ENCODE results near the gene APBA1. TPM values are rescaled to one million over a fixed set of nuclear protein-coding genes. Genes with fewer than 3 reads are reported as not detected.

APBA1 gene
- polyA plus RNA-seq, 3 donors, result 1.6 TPM; not detected in 2

DNA sequence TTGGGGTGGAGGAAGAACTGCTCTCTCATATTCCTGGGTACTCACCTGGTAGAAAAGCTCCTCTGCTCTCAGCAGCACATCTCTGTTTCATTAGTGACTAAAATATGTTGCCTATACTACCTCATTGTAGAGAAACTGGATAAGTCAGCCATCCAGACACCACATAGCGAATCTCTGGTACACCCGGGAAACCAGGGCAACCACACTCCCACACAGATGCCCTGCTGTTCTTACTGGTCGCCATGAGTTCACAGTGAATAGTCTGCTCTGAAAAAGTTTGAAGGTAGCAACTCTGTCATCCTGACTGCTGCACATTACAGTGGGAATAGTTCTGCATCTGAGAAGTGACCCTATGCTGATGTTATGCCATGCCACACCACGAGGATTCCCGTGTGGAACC is 212.2 kb downstream of the APBA1 start:
- Histone ChIP-seq H3K4me3 (replicated peaks in 1 of 3; ENCODE audit: low read depth in 2 of 3, low read length in 3 of 3) (no peak overlapping the region), H3K9ac (ENCODE audit: insufficient read depth, low read length, poor library complexity, severe bottlenecking) (no peak overlapping the region), H3K79me2 (ENCODE audit: insufficient read depth, low read length) (no peaks in the 10 kb centered on the region), H3K27ac (ENCODE audit: low read depth in 1 of 2, low read length in 2 of 2) (no peak overlapping the region), H3K27me3 (ENCODE audit: control insufficient read depth in 2 of 2, insufficient read depth in 2 of 2, low read length in 2 of 2) (no peaks in the 10 kb centered on the region), H3K4me2 (replicated peaks; ENCODE audit: extremely low read depth, low read length, poor library complexity, severe bottlenecking) (no peak overlapping the region), H3K36me3 (replicated peaks in 1 of 2; ENCODE audit: control insufficient read depth in 1 of 2, insufficient read depth in 2 of 2, low read length in 2 of 2) (no peaks in the 10 kb centered on the region), H4K20me1 (ENCODE audit: insufficient read depth, low read length) (no peaks in the 10 kb centered on the region), H2AFZ (ENCODE audit: insufficient read depth, low read depth, low read length, poor library complexity, severe bottlenecking) (no peak overlapping the region), H3K9me3 (replicated peaks in 1 of 2; ENCODE audit: control insufficient read depth in 1 of 2, insufficient read depth in 1 of 2, low read length in 2 of 2) (no peaks in the 10 kb centered on the region), H3K4me1 (ENCODE audit: control insufficient read depth in 1 of 2, insufficient read depth in 2 of 2, low read length in 2 of 2) (peaks cover 14 to 39% of the 10 kb centered on the region in 2 donors)
- TF ChIP-seq, protein P1, sequence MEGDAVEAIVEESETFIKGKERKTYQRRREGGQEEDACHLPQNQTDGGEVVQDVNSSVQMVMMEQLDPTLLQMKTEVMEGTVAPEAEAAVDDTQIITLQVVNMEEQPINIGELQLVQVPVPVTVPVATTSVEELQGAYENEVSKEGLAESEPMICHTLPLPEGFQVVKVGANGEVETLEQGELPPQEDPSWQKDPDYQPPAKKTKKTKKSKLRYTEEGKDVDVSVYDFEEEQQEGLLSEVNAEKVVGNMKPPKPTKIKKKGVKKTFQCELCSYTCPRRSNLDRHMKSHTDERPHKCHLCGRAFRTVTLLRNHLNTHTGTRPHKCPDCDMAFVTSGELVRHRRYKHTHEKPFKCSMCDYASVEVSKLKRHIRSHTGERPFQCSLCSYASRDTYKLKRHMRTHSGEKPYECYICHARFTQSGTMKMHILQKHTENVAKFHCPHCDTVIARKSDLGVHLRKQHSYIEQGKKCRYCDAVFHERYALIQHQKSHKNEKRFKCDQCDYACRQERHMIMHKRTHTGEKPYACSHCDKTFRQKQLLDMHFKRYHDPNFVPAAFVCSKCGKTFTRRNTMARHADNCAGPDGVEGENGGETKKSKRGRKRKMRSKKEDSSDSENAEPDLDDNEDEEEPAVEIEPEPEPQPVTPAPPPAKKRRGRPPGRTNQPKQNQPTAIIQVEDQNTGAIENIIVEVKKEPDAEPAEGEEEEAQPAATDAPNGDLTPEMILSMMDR (IDR thresholded peaks at IDR 0.05), result no peak
- Mint-ChIP-seq H3K27me3 (ENCODE audit: low read depth in 3 of 3) (peaks cover 0 to 2% (median 0%) of the 10 kb centered on the region in 3 donors), H3K9me3 (no peaks in the 10 kb centered on the region), H3K27ac (no peak overlapping the region), H3K36me3 (no peaks in the 10 kb centered on the region), H3K4me1 (peaks cover 51% of the 10 kb centered on the region), H3K4me3 (no peak overlapping the region)
- intact Hi-C loops (cut with micrococcal nuclease), result no loop called here
- 100% methylated on average over 4 of the region's 5 CpGs for WGBS (ENCODE audit: insufficient coverage)
- no peak for DNase-seq

GRCh38 chr9:69458176-69458575 is 214.0 kb downstream of the APBA1 start:
- H3K27me3 ChIP-seq (ENCODE audit: control insufficient read depth in 2 of 2, insufficient read depth in 2 of 2, low read length in 2 of 2), result no peaks in the 10 kb centered on the region
- no peak for DNase-seq
- H3K4me3 Mint-ChIP-seq, result no peak overlapping the region
- H2AFZ ChIP-seq (ENCODE audit: insufficient read depth, low read depth, low read length, poor library complexity, severe bottlenecking), result peak overlapping the region; percentile 29
- H3K27ac ChIP-seq (ENCODE audit: low read depth in 1 of 2, low read length in 2 of 2), result no peak overlapping the region
- H3K4me1 Mint-ChIP-seq, result peaks cover 52% of the 10 kb centered on the region
- H3K36me3 ChIP-seq (replicated peaks in 1 of 2; ENCODE audit: control insufficient read depth in 1 of 2, insufficient read depth in 2 of 2, low read length in 2 of 2), result no peaks in the 10 kb centered on the region
- intact Hi-C loops (cut with micrococcal nuclease), result no loop called here
- no peaks in the 10 kb centered on the region for H4K20me1 ChIP-seq (ENCODE audit: insufficient read depth, low read length)
- H3K9ac ChIP-seq (ENCODE audit: insufficient read depth, low read length, poor library complexity, severe bottlenecking), result no peak overlapping the region
- H3K9me3 Mint-ChIP-seq, result no peaks in the 10 kb centered on the region
- no peak overlapping the region for H3K4me3 ChIP-seq (replicated peaks in 1 of 3; ENCODE audit: low read depth in 2 of 3, low read length in 3 of 3)
- no peaks in the 10 kb centered on the region for H3K27me3 Mint-ChIP-seq (ENCODE audit: low read depth in 3 of 3)
- no peaks in the 10 kb centered on the region for H3K79me2 ChIP-seq (ENCODE audit: insufficient read depth, low read length)
- TF ChIP-seq, protein P1 (IDR thresholded peaks at IDR 0.05), result no peak
- no peaks in the 10 kb centered on the region for H3K9me3 ChIP-seq (replicated peaks in 1 of 2; ENCODE audit: control insufficient read depth in 1 of 2, insufficient read depth in 1 of 2, low read length in 2 of 2)
- H3K36me3 Mint-ChIP-seq, result no peaks in the 10 kb centered on the region
- H3K27ac Mint-ChIP-seq, result no peak overlapping the region
- no peak overlapping the region for H3K4me2 ChIP-seq (replicated peaks; ENCODE audit: extremely low read depth, low read length, poor library complexity, severe bottlenecking)
- H3K4me1 ChIP-seq (ENCODE audit: control insufficient read depth in 1 of 2, insufficient read depth in 2 of 2, low read length in 2 of 2), result peaks cover 12 to 44% of the 10 kb centered on the region in 2 donors
- no CpG with 5 or more reads among the region's 3 CpGs for WGBS (ENCODE audit: insufficient coverage)
